ENCODE results near the gene SPSB2. TPM values are rescaled to one million over a fixed set of nuclear protein-coding genes. Genes with fewer than 3 reads are reported as not detected.
"Not testable (repeated sequence)": the region's sequence is repeated elsewhere in the genome, so short reads cannot be mapped to it uniquely, and the experiment has no call there.

SPSB2 gene
- total and polyA plus RNA-seq, 2 donors (not counting 1 experiment from before 2014, with no cell fraction given), result 9.4 to 16.0 TPM

GRCh38 chr12:6888360-6888759 is 15.3 kb upstream of the SPSB2 start:
- peaks cover 0 to 5% of the 10 kb centered on the region in 2 experiments for H3K36me3 ChIP-seq (replicated peaks in 1 of 2; ENCODE audit: control extremely low read depth in 1 of 2, control insufficient read depth in 1 of 2, extremely low read depth in 1 of 2, insufficient read depth in 2 of 2, low read length in 1 of 2)
- TF ChIP-seq CTCF (IDR thresholded peaks at IDR 0.05) (no peak), EZH2 (IDR thresholded peaks at IDR 0.05; ENCODE audit: borderline replicate concordance, insufficient read depth, low read depth, low read length, poor library complexity, severe bottlenecking) (no peak)
- POLR2A ChIA-PET, result no interaction called here
- H3K4me1 ChIP-seq (ENCODE audit: control insufficient read depth in 2 of 2, insufficient read depth in 2 of 2, low read length in 2 of 2), result peaks cover 9 to 13% of the 10 kb centered on the region in 2 donors
- 100% methylated on average over 1 of the region's 2 CpGs for WGBS (ENCODE audit: insufficient coverage)
- no peak overlapping the region for H3K27ac ChIP-seq (ENCODE audit: low read length in 2 of 2)
- no peak overlapping the region for H3K4me3 Mint-ChIP-seq
- no peak overlapping the region for H3K27ac Mint-ChIP-seq
- no peaks in the 10 kb centered on the region for H3K27me3 ChIP-seq (replicated peaks in 1 of 4; ENCODE audit: control extremely low read depth in 1 of 4, control insufficient read depth in 3 of 4, insufficient read depth in 4 of 4, low read length in 3 of 4)
- peaks cover 15% of the 10 kb centered on the region for H3K4me1 Mint-ChIP-seq
- H3K27me3 Mint-ChIP-seq, result no peaks in the 10 kb centered on the region
- H3K4me2 ChIP-seq (replicated peaks; ENCODE audit: low read depth, low read length, poor library complexity, severe bottlenecking), result no peak overlapping the region
- no peak overlapping the region for H2AFZ ChIP-seq (ENCODE audit: insufficient read depth, low read depth, low read length, poor library complexity, severe bottlenecking)
- no peak overlapping the region for H3K4me3 ChIP-seq (ENCODE audit: control extremely low read depth in 1 of 5, extremely low read depth in 1 of 5, insufficient read depth in 1 of 5, low read depth in 2 of 5, low read length in 4 of 5)
- H3K9me3 Mint-ChIP-seq (ENCODE audit: insufficient read depth), result no peaks in the 10 kb centered on the region
- no peaks in the 10 kb centered on the region for H3K9me3 ChIP-seq (ENCODE audit: control extremely low read depth in 1 of 3, control insufficient read depth in 2 of 3, insufficient read depth in 1 of 3, low read length in 2 of 3)
- intact Hi-C loops (cut with micrococcal nuclease), result no loop called here
- no peak overlapping the region for H3K9ac ChIP-seq (ENCODE audit: low read length)
- ATAC-seq (ENCODE audit: low read depth) (no peak), DNase-seq (no peak)
- peaks cover 4% of the 10 kb centered on the region for H3K79me2 ChIP-seq (ENCODE audit: control insufficient read depth, insufficient read depth, low read length)
- no peaks in the 10 kb centered on the region for H4K20me1 ChIP-seq (ENCODE audit: control insufficient read depth, insufficient read depth, low read length, poor library complexity, severe bottlenecking)
- CTCF ChIA-PET, result interaction anchor here (1.6 kb wide), 1 partner anchor 15 kb away, joined by 8 read pairs; the partner anchor contains the start of gene SPSB2

GRCh38 chr12:6887460-6887859 is 14.4 kb upstream of the SPSB2 start:
- peaks cover 15% of the 10 kb centered on the region for H3K4me1 Mint-ChIP-seq
- no peak for TF ChIP-seq EZH2 (IDR thresholded peaks at IDR 0.05; ENCODE audit: borderline replicate concordance, insufficient read depth, low read depth, low read length, poor library complexity, severe bottlenecking)
- no peak for TF ChIP-seq CTCF (IDR thresholded peaks at IDR 0.05)

GRCh38 chr12:6886206-6886999 is 13.3 kb upstream of the SPSB2 start:
- H3K4me1 ChIP-seq (ENCODE audit: control insufficient read depth in 2 of 2, insufficient read depth in 2 of 2, low read length in 2 of 2); H4K20me1 ChIP-seq (ENCODE audit: control insufficient read depth, insufficient read depth, low read length, poor library complexity, severe bottlenecking); H3K27ac ChIP-seq (ENCODE audit: low read length in 2 of 2); POLR2A ChIA-PET; H3K9me3 ChIP-seq (ENCODE audit: control extremely low read depth in 1 of 3, control insufficient read depth in 2 of 3, insufficient read depth in 1 of 3, low read length in 2 of 3); DNase-seq; intact Hi-C loops (cut with micrococcal nuclease); H3K4me2 ChIP-seq (replicated peaks; ENCODE audit: low read depth, low read length, poor library complexity, severe bottlenecking); H3K27ac Mint-ChIP-seq; H2AFZ ChIP-seq (ENCODE audit: insufficient read depth, low read depth, low read length, poor library complexity, severe bottlenecking); H3K9ac ChIP-seq (ENCODE audit: low read length); H3K36me3 ChIP-seq (replicated peaks in 1 of 2; ENCODE audit: control extremely low read depth in 1 of 2, control insufficient read depth in 1 of 2, extremely low read depth in 1 of 2, insufficient read depth in 2 of 2, low read length in 1 of 2); ATAC-seq (ENCODE audit: low read depth); H3K9me3 Mint-ChIP-seq (ENCODE audit: insufficient read depth); H3K27me3 ChIP-seq (replicated peaks in 1 of 4; ENCODE audit: control extremely low read depth in 1 of 4, control insufficient read depth in 3 of 4, insufficient read depth in 4 of 4, low read length in 3 of 4); H3K4me3 ChIP-seq (ENCODE audit: control extremely low read depth in 1 of 5, extremely low read depth in 1 of 5, insufficient read depth in 1 of 5, low read depth in 2 of 5, low read length in 4 of 5); H3K27me3 Mint-ChIP-seq; H3K4me3 Mint-ChIP-seq; H3K79me2 ChIP-seq (ENCODE audit: control insufficient read depth, insufficient read depth, low read length): not testable (repeated sequence)
- WGBS (ENCODE audit: insufficient coverage), result 50% methylated on average over 2 of the region's 15 CpGs
- CTCF ChIA-PET, result interaction anchor here (1.6 kb wide), 1 partner anchor 13 kb away, joined by 8 read pairs; the partner anchor contains the start of gene SPSB2
- H3K4me1 Mint-ChIP-seq, result peaks cover 11% of the 10 kb centered on the region

More at GRCh38 chr12:6887460-6887859, 14.4 kb upstream of the SPSB2 start:
- CTCF ChIA-PET, result interaction anchor here (1.6 kb wide), 1 partner anchor 14 kb away, joined by 8 read pairs; the partner anchor contains the start of gene SPSB2
- no peak overlapping the region for H3K4me3 ChIP-seq (ENCODE audit: control extremely low read depth in 1 of 5, extremely low read depth in 1 of 5, insufficient read depth in 1 of 5, low read depth in 2 of 5, low read length in 4 of 5)
- WGBS (ENCODE audit: insufficient coverage), result 100% methylated on average over 2 of the region's 8 CpGs
- peaks cover 9 to 13% of the 10 kb centered on the region in 2 donors for H3K4me1 ChIP-seq (ENCODE audit: control insufficient read depth in 2 of 2, insufficient read depth in 2 of 2, low read length in 2 of 2)
- H3K79me2 ChIP-seq (ENCODE audit: control insufficient read depth, insufficient read depth, low read length), result peaks cover 4% of the 10 kb centered on the region
- intact Hi-C loops (cut with micrococcal nuclease), result no loop called here
- POLR2A ChIA-PET, result interaction anchor here (0.6 kb wide), 1 partner anchor 62 kb away, joined by 3 read pairs; no protein-coding TSS in a partner anchor
- ATAC-seq (ENCODE audit: low read depth), result no peak
- H3K27me3 ChIP-seq (replicated peaks in 1 of 4; ENCODE audit: control extremely low read depth in 1 of 4, control insufficient read depth in 3 of 4, insufficient read depth in 4 of 4, low read length in 3 of 4), result no peaks in the 10 kb centered on the region
- Mint-ChIP-seq H3K27ac (no peak overlapping the region), H3K27me3 (no peaks in the 10 kb centered on the region), H3K4me3 (no peak overlapping the region), H3K9me3 (ENCODE audit: insufficient read depth) (no peaks in the 10 kb centered on the region)
- no peaks in the 10 kb centered on the region for H3K9me3 ChIP-seq (ENCODE audit: control extremely low read depth in 1 of 3, control insufficient read depth in 2 of 3, insufficient read depth in 1 of 3, low read length in 2 of 3)
- DNase-seq, result no peak
- H3K9ac ChIP-seq (ENCODE audit: low read length), result no peak overlapping the region
- no peak overlapping the region for H2AFZ ChIP-seq (ENCODE audit: insufficient read depth, low read depth, low read length, poor library complexity, severe bottlenecking)
- peaks cover 0 to 5% of the 10 kb centered on the region in 2 experiments for H3K36me3 ChIP-seq (replicated peaks in 1 of 2; ENCODE audit: control extremely low read depth in 1 of 2, control insufficient read depth in 1 of 2, extremely low read depth in 1 of 2, insufficient read depth in 2 of 2, low read length in 1 of 2)
- H3K27ac ChIP-seq (ENCODE audit: low read length in 2 of 2), result no peak overlapping the region
- H4K20me1 ChIP-seq (ENCODE audit: control insufficient read depth, insufficient read depth, low read length, poor library complexity, severe bottlenecking), result no peaks in the 10 kb centered on the region
- H3K4me2 ChIP-seq (replicated peaks; ENCODE audit: low read depth, low read length, poor library complexity, severe bottlenecking), result no peak overlapping the region

All from B cell (primary cell).